GM19452 (cell line): Measurements from ENCODE around the gene SPPL2A.

Experiments
- ATAC-seq: cut with Tn5 transposase; IDR thresholded peaks from one replicate; pipeline ENCODE4 v1.9.1; 2021; ENCODE audit not compliant: unreplicated experiment

SPPL2A gene

GRCh38 chr15:50774450-50774849 lies 8.9 kb upstream of the SPPL2A start:
- ATAC-seq: no peak

- no peak for ATAC-seq
These were observed 7.9 kb upstream of the SPPL2A start for GRCh38 chr15:50773389-50773788.

GRCh38 chr15:50767332-50767861 lies 1.9 kb upstream of the SPPL2A start:
- no peak for ATAC-seq

- peak; percentile 41 for ATAC-seq
These were observed 878 bp downstream of the SPPL2A start for GRCh38 chr15:50764461-50765194.

GRCh38 chr15:50758712-50759205 lies 6.7 kb downstream of the SPPL2A start:
- ATAC-seq: no peak

GRCh38 chr15:50753463-50753862 lies 12.0 kb downstream of the SPPL2A start:
- ATAC-seq: no peak

GRCh38 chr15:50751394-50751793 lies 14.1 kb downstream of the SPPL2A start:
- ATAC-seq: no peak

GRCh38 chr15:50750227-50750705 lies 15.2 kb downstream of the SPPL2A start:
- no peak for ATAC-seq

GRCh38 chr15:50747523-50747922 lies 18.0 kb downstream of the SPPL2A start:
- ATAC-seq: no peak

- no peak for ATAC-seq
These were observed 20.9 kb downstream of the SPPL2A start for GRCh38 chr15:50744601-50745000.

- no peak for ATAC-seq
These were observed 24.6 kb downstream of the SPPL2A start for GRCh38 chr15:50740955-50741354.

GRCh38 chr15:50736823-50737222 lies 28.7 kb downstream of the SPPL2A start:
- no peak for ATAC-seq

GRCh38 chr15:50735156-50735555 lies 30.4 kb downstream of the SPPL2A start:
- ATAC-seq: no peak

GRCh38 chr15:50726315-50726714 lies 39.2 kb downstream of the SPPL2A start:
- no peak for ATAC-seq

GRCh38 chr15:50718700-50719125 lies 46.8 kb downstream of the SPPL2A start:
- ATAC-seq: no peak

GRCh38 chr15:50712018-50712417 lies 53.5 kb downstream of the SPPL2A start:
- no peak for ATAC-seq

GRCh38 chr15:50710585-50710984 lies 54.9 kb downstream of the SPPL2A start:
- ATAC-seq: no peak

GRCh38 chr15:50707878-50708427 lies 57.6 kb downstream of the SPPL2A start:
- ATAC-seq: no peak

GRCh38 chr15:50702762-50703334 lies 62.7 kb downstream of the SPPL2A start:
- no peak for ATAC-seq

GRCh38 chr15:50698101-50698500 lies 67.4 kb downstream of the SPPL2A start:
- ATAC-seq: no peak

- ATAC-seq: no peak
These were observed 68.3 kb downstream of the SPPL2A start for GRCh38 chr15:50697109-50697797.
